Stomach (tissue), 4 donors: ENCODE data around the gene SVIL.
"Not testable (repeated sequence)": the region's sequence is repeated elsewhere in the genome, so short reads cannot be mapped to it uniquely, and the experiment has no call there.

Experiments used
- POLR2AphosphoS5 ChIP-seq, 3 donors: sonication (generic); formaldehyde crosslinking; IDR thresholded peaks; one replicate each; pipeline ENCODE4 v1.6.1; 2016; ENCODE audit warnings: antibody characterized with exemption in 3 of 3
- TF ChIP-seq, protein P1 (sequence below), 7 experiments: fragments of 450-650 bp in 4 of 7; fragments of 200-600 bp in 3 of 7; sonication (generic) in 3 of 7; IDR thresholded peaks; one replicate each; pipeline ENCODE4 v1.5.1; 2016 to 2019; ENCODE audit warnings: antibody characterized with exemption in 7 of 7, control low read depth in 2 of 7, mild to moderate bottlenecking in 1 of 7

DNA sequence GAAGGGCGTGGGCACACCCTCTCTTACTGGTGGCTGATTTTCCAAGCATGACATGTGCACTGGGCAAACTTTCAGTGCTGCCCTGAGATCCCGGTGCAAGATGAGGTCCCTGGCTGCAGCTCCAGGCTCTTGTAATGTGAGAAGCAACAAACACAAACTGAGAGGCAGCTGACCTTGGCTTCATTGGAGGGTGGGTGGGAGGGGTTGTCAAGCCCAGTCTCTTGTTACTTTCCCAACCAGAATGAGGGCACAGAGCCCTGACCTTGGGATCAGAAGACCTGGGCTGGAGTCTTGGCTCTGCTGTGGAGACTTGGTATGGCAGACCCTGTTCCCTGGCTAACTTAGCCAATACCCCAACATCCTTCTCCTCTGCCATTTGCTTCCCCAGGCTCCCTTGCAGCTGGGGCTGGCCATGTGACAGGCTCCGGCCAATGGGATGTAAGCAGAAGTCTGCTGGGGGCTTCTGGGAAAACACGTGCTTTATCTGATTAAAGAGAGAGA, 170.1 kb downstream of the SVIL start:
- TF ChIP-seq, protein P1, sequence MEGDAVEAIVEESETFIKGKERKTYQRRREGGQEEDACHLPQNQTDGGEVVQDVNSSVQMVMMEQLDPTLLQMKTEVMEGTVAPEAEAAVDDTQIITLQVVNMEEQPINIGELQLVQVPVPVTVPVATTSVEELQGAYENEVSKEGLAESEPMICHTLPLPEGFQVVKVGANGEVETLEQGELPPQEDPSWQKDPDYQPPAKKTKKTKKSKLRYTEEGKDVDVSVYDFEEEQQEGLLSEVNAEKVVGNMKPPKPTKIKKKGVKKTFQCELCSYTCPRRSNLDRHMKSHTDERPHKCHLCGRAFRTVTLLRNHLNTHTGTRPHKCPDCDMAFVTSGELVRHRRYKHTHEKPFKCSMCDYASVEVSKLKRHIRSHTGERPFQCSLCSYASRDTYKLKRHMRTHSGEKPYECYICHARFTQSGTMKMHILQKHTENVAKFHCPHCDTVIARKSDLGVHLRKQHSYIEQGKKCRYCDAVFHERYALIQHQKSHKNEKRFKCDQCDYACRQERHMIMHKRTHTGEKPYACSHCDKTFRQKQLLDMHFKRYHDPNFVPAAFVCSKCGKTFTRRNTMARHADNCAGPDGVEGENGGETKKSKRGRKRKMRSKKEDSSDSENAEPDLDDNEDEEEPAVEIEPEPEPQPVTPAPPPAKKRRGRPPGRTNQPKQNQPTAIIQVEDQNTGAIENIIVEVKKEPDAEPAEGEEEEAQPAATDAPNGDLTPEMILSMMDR (IDR thresholded peaks at IDR 0.05) = not testable (repeated sequence)
- TF ChIP-seq POLR2AphosphoS5 (IDR thresholded peaks at IDR 0.05) = not testable (repeated sequence)
